ENCODE data around the gene DNAH12.
A peak's percentile ranks its signal among the peaks of the same experiment; 100 is the strongest.

The DNAH12 gene, protein sequence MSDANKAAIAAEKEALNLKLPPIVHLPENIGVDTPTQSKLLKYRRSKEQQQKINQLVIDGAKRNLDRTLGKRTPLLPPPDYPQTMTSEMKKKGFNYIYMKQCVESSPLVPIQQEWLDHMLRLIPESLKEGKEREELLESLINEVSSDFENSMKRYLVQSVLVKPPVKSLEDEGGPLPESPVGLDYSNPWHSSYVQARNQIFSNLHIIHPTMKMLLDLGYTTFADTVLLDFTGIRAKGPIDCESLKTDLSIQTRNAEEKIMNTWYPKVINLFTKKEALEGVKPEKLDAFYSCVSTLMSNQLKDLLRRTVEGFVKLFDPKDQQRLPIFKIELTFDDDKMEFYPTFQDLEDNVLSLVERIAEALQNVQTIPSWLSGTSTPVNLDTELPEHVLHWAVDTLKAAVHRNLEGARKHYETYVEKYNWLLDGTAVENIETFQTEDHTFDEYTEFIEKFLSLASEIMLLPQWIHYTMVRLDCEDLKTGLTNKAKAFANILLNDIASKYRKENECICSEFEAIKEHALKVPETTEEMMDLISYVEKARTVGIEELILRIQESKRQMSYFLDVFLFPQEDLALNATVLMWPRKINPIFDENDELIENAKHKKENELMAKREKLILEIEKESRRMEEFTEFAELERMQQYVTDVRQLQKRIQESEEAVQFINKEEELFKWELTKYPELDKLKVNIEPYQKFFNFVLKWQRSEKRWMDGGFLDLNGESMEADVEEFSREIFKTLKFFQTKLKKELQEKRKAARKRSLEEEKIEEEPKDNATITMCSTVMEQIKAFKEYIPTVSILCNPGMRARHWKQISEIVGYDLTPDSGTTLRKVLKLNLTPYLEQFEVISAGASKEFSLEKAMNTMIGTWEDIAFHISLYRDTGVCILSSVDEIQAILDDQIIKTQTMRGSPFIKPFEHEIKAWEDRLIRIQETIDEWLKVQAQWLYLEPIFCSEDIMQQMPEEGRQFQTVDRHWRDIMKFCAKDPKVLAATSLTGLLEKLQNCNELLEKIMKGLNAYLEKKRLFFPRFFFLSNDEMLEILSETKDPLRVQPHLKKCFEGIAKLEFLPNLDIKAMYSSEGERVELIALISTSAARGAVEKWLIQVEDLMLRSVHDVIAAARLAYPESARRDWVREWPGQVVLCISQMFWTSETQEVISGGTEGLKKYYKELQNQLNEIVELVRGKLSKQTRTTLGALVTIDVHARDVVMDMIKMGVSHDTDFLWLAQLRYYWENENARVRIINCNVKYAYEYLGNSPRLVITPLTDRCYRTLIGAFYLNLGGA (N-terminal part only)

DNA sequence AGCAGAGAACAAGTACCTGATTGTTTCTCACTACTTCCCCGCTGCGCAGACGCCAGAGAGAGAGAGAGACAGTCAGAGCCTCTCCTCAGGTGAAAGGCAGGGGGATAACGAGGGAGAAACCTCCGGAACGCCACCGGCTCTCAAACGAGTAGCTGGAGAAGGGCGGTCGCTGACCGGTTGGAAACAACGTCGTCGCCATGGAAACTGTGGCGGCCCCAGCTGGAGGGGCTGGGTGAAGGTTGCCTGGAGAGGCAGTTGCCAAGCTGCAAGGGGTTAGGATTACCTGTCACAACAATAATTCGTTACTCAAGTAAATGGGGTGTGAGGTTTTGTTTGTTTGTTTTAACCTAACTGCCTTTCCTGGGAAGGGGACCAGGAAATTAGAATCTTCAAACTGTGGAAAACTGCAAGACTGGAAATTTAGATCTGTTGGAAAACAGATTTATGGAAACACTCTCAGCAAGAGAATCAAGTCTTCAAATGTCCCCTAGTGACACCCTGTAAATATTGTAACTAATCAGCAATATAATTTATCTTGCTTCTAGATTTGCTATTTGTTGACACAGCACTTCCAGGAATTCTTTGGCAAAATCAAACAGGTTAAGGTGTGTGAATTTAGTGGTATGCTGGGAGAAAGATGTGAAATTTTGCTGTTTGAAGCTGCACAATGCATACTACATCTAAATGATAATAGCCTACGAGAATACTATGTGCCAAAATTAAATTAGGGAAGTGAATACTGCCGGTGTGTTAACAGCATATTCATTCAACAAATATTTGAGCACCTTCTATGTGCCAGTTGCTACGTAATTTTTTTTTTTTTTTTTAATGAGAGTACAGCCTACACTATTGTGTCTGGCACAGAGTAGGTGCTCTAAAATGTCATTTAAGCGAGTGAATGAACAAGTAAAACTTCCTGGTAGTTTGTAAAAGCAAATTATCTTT lies at the start of gene DNAH12:
DNAH12 (minus strand) TSS at position 164 of the 945 bp plus-strand sequence. CDS start 1,474 bp downstream, outside the sequence.
- no peak for DNase-seq (ENCODE audit: low read depth in 2 of 2)

DNA sequence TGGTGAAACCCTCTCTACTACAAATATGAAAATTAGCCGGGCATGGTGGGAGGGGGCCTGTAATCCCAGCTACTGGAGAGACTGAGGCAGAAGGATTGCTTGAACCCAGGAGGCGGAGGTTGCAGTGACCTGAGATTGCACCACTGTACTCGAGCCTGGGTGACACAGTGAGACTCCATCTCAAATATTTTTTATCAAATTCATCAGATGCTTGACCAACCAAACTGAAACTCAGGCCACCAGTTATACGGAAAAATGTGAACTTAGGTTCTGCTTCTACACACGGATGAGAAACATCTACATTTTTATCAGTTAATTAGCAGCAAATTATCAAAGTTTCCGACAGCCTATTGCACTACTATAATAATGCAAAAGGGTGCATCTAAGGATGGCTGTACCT lies 48.2 kb upstream of the DNAH12 start:
- no peak for DNase-seq (ENCODE audit: low read depth in 2 of 2)

DNA sequence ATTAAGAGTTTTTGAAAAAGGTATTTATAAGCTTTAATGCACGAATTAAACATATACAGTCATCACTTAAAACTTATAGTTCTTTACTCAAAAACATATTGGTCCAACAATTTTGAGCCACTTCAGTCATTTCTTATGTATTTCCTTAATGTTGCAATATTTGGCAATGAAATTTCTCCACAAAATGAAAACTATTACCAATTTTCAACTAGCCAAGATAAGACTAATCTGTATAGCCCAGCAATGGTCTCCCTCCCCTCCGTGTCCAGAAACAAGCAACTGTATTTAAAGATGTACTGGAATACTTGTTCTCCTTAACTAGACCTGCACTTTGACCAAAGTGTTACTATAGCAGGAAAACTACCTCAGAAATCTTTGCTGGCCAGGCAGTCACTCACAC lies 43.8 kb upstream of the DNAH12 start:
- no peak for DNase-seq (ENCODE audit: low read depth in 2 of 2)

DNA sequence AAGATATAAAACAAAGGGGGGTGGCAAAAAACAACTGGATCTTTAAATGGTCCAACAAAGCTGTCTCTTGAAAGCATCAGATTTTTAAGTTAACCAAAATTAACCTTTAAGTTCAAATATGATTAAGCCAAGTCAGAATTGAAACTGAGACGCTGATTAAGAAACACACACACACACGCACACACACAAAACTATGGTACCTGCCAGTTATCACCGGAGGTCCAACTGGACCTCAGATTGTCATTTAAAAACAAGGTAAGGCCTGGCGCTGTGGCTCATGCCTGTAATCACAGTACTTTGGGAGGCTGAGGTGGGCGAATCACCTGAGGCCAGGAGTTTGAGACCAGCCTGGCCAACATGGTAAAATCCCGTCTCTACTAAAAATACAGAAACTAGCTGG lies 42.6 kb upstream of the DNAH12 start:
- DNase-seq (ENCODE audit: low read depth in 2 of 2) = no peak

DNA sequence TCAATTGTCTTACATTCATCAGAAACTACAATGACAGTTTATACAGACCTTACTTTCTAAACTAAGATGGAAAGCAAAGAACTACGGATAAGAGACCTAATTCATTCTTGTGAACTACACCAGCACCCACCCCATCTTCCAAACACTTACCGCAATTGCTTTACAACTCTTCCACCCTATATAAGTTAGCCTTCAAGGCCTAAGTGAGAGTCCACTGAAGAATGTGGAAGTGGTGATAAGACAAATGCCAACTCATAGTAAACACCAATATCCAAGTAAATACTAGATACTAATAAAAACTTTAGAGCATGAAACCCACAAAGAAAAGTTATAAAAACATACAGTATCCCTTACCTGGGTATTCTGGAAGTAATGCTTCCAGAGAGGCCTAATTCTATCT lies 39.4 kb upstream of the DNAH12 start:
- DNase-seq (ENCODE audit: low read depth in 2 of 2) = no peak

DNA sequence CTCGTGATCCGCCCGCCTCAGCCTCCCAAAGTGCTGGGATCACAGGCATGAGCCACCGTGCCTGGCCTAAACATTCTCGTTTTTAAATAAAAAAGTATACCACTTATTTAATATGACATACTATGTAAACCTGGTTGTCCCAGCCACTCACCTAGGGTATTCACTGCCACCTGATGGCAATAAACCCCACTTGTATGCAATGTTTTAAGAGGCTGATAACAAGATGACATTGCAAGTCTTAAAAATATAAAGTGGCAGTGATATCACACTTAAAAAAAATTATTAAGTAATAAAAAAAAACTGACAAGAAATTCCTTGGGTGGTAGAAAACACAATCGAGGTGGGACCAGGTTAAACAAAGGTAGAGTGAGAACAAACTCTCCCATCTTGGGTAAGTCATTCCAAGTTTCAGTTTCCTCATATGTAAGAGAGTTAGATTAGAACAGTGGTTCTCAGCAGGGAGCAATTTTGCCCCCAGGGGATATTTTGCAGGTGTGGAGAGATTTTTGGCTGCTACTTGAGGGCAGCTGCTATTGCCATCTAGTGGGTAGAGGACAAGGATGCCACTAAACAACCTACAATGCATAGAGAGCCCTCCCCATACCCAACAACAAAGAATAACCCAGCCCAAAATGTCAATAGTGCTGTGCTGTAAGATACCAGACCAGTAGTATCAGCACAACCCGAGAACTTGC lies 38.5 kb upstream of the DNAH12 start:
- DNase-seq (ENCODE audit: low read depth in 2 of 2) = no peak

DNA sequence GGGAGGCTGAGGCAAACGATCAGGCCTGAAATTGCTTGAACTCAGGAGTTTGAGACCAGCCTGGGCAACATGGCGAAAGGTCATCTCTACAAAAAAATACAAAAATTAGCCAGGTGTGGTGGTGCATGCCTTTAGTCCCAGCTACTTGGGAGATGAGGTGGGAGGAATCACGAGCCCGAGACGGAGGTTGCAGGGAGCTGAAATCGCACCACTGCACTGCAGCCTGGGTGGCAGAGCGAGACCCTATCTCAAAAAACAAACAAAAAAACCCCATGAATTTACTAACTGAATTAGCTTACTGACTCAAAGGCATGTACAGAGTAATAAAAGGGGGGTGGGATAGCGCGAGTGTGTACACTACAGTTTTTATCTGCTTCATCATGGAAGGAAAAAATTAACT lies 33.7 kb upstream of the DNAH12 start:
- DNase-seq (ENCODE audit: low read depth in 2 of 2) = no peak

DNA sequence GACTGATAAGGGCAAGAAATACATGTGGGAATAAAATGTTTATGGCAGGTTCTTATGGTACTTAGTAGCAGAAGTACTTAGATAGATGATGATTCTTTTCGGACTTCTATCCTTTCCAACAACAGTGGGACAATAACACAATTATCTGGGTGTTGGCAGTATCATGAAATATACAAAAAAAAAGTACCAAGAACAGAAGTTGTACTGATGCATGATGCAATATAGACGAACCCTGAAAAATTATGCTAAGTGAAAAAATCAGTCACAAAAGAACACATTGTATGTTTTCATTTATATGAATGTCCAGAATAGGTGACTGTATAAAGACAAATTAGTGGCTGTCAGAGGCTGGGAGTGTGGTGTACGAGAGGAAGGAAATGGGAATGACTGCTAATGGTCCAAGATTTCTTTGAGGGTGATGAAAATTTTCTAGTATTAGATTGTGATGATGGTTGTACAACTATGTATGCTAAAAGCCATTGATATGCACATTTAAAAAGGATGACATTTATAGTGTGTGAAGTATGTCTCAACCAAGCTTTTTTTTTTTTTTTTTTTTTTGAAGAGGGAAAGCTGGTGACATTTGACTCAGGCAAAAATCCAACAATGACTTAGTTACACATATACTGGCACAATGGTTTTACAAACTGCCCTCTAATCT lies 32.0 kb upstream of the DNAH12 start:
- DNase-seq (ENCODE audit: low read depth in 2 of 2) = no peak

DNA sequence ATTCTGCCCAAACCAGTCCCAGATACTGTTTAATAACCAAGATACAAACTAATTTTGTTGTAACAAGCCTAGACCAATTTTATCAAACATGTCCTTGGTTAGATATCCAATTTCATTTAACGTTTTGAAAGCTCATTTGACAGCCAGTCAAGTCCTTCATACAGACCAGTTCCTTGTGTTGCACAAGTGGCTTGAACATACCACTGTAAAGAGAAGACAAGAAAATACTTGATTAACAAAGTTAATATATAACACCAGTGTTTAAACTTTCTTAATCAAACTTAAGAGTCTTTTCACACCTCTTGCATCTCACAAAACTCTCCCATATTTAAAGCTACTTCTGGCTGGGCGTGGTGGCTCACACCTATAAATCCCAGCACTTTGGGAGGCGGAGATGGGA lies 28.0 kb upstream of the DNAH12 start:
- DNase-seq (ENCODE audit: low read depth in 2 of 2) = no peak

DNA sequence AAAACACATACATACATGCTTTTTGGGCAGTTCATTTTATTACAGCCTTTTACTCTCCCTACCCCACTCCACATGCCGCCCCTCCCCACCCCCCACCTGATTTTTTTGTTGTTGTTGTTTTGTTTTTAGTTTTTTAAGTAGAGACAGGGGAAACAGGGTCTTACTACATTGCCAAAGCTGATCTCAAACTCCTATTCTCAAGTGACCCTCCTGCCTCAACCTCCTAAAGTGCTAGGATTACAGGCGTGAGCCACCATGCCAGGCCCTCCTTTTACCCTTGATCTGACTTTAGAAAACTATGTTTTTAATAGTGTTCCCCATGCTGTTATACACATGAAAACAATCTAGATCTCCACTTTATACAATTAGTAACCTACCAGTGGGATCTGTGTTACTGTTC lies 26.7 kb upstream of the DNAH12 start:
- no peak for DNase-seq (ENCODE audit: low read depth in 2 of 2)

DNA sequence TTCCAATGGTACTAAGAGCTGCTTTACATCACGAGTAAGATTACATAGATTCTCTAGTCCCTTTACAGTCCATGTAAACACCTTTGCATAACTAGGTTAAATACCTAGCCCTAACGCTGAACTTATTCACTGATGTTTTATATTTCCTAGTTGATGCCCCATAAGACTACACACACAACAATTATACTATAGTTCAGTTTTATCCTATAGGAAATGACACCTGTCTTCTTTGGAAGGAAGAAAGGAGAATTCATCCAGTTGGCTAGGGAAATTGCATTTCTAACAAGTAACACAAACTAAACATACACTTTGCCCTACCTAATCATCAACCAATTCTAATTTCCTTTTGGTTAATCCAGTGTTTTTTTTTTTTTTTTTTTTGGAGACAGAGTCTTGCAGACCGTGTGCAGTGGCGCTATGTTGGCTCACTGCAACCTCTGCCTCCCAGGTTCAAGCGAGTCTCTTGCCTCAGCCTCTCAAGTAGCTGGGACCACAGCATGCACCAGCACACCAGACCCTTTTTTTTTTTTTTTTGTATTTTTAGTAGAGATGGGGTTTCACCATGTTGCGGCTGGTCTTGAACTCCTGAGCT lies 25.8 kb upstream of the DNAH12 start:
- DNase-seq (ENCODE audit: low read depth in 2 of 2) = no peak

DNA sequence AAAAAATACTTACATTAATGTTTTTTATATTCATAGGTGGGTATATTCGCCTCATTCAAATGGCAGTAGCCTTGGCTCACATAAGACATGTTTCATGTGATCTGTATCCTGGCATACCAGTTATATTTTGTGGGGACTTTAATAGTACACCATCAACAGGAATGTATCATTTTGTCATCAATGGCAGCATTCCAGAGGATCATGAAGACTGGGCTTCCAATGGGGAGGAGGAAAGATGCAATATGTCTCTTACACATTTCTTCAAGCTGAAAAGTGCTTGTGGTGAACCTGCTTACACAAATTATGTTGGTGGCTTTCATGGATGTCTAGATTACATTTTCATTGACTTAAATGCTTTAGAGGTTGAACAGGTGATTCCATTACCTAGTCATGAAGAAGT lies 15.4 kb upstream of the DNAH12 start:
- DNase-seq (ENCODE audit: low read depth in 2 of 2) = peak; percentile 9 to 12

DNA sequence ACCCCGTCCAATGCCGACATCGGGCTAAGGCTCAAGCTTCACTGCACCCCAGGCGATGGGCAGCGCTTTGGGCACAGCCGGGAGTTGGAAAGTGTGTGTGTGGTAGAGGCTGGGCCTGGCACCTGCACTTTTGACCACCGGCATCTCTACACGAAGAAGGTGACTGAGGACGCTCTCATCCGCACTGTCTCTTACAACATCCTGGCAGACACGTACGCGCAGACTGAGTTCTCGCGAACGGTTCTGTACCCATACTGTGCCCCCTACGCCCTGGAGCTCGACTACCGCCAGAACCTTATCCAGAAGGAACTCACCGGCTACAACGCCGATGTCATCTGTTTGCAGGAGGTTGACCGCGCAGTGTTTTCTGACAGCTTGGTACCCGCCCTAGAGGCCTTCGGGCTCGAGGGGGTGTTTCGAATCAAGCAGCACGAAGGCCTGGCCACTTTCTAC lies 13.0 kb upstream of the DNAH12 start:
- no peak for DNase-seq (ENCODE audit: low read depth in 2 of 2)

DNA sequence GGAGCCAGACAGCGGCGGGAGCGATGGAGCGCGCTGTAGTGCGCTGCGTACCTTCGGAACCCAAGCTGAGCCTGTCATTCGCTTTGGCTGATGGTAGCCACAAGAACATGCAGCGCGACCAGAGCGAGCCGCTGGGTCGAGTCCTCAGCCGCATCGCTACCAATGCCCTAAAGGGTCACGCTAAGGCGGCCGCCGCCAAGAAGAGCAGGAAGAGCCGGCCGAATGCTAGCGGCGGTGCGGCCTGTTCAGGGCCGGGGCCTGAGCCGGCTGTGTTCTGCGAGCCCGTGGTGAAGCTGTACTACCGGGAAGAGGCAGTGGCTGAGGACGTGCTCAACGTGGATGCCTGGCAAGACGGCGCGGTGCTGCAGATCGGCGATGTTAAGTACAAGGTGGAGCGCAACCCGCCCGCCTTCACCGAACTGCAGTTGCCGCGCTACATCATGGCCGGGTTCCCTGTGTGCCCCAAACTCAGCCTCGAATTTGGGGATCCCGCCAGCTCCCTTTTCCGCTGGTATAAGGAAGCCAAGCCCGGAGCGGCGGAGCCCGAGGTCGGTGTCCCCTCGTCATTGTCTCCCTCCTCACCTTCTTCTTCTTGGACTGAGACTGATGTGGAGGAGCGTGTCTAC lies 12.4 kb upstream of the DNAH12 start:
- no peak for DNase-seq (ENCODE audit: low read depth in 2 of 2)

DNA sequence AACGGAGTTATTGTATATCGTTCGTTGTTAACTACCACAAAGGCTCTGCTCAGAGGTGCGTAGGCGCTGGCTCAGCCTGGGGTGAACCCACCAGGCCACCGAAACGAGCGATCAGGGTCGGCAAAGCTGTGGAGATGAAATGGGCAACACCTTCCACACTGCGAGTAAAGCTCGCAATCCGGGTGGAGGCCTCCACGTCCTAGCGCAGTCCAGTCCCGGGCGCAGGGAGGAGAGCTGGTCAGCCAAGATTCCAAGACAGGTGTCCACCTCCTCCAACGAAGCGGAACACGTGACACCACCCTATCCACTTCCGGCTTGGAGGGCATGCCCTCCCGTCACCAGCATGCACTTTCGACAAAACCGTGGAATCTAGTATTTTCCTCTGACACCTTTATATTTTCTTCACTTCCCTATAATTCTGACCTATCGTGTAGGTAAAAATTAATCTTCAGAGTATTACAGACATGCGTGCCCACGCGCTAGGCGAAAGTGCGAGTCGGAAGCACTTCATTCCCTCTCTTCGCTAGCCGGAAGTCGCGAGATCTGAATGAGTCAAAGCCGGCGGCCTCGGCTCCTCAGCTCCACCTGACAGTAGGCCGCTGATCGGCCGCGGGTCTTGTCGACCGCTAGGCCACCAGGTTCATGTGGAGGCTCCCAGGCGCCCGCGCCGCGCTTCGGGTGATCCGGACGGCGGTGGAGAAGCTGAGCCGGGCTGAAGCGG lies 11.8 kb upstream of the DNAH12 start, which contains the start of gene PDE12:
PDE12 (plus strand) TSS at position 537 of the 721 bp plus-strand sequence; CDS start at position 643, 106 bp downstream.
- peak; percentile 75 to 81 for DNase-seq (ENCODE audit: low read depth in 2 of 2)

DNA sequence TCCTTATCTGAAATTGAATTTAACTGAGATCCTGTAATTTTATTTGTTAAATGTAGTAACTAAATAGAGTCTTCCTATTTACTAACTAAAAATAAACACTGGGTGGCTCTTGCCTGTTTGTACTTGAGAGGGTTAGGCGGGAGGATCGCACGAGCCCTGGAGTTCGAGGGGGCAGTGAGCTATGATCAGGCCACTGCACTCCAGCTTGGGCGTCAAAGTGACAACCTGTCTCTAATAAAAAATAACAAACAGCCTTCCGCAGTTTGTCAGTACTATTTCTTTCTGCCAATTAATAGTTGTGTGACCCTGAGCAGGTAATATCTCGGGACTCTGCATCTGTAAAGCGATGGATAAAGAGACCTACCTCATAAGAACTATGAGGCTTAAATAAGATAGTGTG lies 11.2 kb upstream of the DNAH12 start:
- no peak for DNase-seq (ENCODE audit: low read depth in 2 of 2)

DNA sequence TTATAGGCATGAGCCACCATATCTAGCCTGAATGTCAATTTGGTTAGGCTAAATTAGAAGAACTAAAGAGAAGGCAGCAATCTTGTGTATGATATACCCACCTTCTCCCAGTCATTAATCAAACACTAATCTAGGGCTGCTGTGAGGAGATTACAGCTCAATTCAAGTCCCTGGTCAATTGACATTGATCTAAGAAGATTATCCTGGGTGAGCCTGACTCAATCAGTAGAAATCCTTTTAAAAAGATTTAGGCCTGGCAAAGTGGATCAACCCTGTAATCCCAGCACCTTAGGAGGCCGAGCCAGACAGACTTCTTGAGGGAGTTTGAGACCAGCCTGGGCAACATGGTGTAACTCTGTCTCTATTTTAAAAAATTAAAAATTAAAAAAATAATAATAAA lies 2.5 kb upstream of the DNAH12 start:
- no peak for DNase-seq (ENCODE audit: low read depth in 2 of 2)
